PFSK-1 (cell line): ENCODE data around the gene KIRREL3.

Source experiments
- FOXP2 ChIP-seq: optimal IDR thresholded peaks from 2 replicates; pipeline ENCODE3; 2011; ENCODE audit warnings: borderline replicate concordance, control low read depth, inconsistent platforms; ENCODE audit not compliant: insufficient read depth; ENCODE audit errors: extremely low read length, extremely low read depth
- POLR2AphosphoS5 ChIP-seq: IDR thresholded peaks from 2 replicates; pipeline ENCODE4 v1.6.1; 2012; ENCODE audit warnings: low read depth, mild to moderate bottlenecking, control low read depth, low read length, moderate library complexity
- REST ChIP-seq, 2 experiments: IDR thresholded peaks; 2 replicates each; pipeline versions ENCODE4 v1.6.1 to v1.8.0; 2011 to 2012; ENCODE audit warnings: low read depth in 2 of 2, low read length in 2 of 2, control low read depth in 1 of 2, inconsistent platforms in 1 of 2, mild to moderate bottlenecking in 1 of 2, moderate library complexity in 1 of 2; ENCODE audit not compliant: insufficient read depth in 1 of 2
- SIN3A ChIP-seq: IDR thresholded peaks from 2 replicates; pipeline ENCODE4 v1.6.1; 2012; ENCODE audit warnings: mild to moderate bottlenecking, low read length, moderate library complexity, borderline replicate concordance; ENCODE audit not compliant: insufficient read depth
- TAF1 ChIP-seq: IDR thresholded peaks from 2 replicates; pipeline ENCODE4 v1.6.1; 2012; ENCODE audit warnings: low read length, control low read depth, borderline replicate concordance; ENCODE audit not compliant: insufficient read depth

Gene KIRREL3

DNA sequence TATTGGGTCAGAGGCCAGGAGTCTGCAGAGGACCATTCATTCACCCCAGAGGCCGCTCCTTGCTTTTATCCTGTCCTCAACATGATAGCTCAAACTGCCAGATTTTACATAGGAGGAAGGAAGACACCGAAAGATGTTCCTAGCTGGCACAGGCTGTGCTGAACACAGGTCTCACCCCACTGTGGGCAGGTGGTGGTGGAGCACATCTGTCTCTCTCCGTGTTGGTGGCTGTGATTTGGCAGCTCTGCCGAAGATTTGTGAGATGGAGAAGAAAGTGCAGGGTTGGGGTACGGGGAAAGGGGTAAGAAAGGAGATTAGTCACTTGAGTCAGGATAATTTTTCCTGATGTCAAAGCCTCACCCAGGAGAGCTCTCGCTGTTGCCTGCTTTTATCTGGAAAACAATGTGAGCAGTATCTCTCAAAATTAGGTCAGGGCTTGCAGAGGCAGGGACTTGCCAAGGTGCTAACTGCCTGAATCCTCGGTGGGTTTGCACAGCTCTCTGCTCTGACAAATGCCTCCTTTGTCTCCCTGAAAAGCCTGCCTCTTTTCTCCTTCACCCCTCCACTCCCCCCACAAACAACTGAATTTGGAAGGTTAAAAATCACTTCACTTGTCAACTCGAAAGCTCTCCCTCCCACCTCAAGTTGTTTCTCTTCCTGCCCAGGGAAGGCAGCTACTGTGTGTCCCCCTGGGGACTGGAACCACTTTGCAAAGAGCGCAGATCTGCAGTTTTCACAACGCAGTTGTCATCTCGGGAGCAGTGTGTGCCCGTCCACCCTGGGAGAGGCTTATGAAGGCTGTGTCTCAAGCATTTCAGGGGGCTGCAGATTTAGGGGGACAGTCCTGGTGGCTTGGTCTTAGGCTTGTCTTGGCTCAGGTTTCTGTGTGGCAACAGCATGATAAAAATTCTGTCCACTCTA is 345.4 kb downstream of the KIRREL3 start:
- TF ChIP-seq FOXP2 (no peak), SIN3A (no peak), POLR2AphosphoS5 (no peak), TAF1 (no peak), REST (IDR thresholded peaks at IDR 0.05; ENCODE audit: insufficient read depth in 1 of 2, low read depth in 2 of 2, low read length in 2 of 2) (no peak)

DNA sequence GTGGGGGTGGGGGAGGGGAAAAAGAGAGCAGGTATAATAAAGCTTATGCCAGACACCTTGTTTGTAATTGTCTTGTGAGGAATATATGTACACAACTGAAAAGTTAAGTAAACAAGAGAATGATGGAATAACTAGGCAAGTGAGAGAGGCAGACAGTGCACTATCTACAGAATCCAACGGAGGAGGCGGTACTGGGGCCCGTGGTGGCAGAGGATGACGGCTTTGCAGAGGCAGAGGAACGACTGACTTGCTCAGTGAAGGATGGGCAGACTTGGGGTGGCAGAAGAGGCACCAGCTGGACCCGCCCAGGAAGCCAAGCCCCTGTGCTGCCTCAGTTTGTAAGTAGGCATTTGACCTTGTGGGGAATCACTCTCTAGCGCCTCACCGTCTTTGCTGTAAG is 347.5 kb downstream of the KIRREL3 start:
- no peak for TF ChIP-seq REST (IDR thresholded peaks at IDR 0.05; ENCODE audit: insufficient read depth in 1 of 2, low read depth in 2 of 2, low read length in 2 of 2)
- TF ChIP-seq SIN3A = no peak
- no peak for TF ChIP-seq POLR2AphosphoS5
- no peak for TF ChIP-seq FOXP2
- no peak for TF ChIP-seq TAF1

DNA sequence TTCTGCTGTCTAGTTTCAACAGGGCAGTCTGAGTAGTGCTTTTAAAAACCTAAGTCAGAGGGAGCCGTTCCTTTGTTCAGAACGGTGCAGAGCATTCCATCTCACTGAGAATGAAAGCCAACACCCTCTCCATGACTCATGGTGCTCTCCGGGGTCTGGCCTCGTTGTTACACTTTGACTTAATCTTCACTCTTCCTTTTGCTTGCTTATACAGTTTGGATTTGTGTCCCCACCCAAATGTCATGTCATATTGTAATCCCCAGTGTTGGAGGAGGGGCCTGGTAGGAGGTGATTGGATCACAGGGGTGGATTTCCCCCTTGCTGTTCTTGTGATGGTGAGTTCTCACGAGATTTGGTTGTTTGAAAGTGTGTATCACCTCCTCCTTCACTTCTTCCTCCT is 352.8 kb downstream of the KIRREL3 start:
- TF ChIP-seq REST (IDR thresholded peaks at IDR 0.05; ENCODE audit: insufficient read depth in 1 of 2, low read depth in 2 of 2, low read length in 2 of 2) (no peak), SIN3A (no peak), POLR2AphosphoS5 (no peak), FOXP2 (no peak), TAF1 (no peak)

DNA sequence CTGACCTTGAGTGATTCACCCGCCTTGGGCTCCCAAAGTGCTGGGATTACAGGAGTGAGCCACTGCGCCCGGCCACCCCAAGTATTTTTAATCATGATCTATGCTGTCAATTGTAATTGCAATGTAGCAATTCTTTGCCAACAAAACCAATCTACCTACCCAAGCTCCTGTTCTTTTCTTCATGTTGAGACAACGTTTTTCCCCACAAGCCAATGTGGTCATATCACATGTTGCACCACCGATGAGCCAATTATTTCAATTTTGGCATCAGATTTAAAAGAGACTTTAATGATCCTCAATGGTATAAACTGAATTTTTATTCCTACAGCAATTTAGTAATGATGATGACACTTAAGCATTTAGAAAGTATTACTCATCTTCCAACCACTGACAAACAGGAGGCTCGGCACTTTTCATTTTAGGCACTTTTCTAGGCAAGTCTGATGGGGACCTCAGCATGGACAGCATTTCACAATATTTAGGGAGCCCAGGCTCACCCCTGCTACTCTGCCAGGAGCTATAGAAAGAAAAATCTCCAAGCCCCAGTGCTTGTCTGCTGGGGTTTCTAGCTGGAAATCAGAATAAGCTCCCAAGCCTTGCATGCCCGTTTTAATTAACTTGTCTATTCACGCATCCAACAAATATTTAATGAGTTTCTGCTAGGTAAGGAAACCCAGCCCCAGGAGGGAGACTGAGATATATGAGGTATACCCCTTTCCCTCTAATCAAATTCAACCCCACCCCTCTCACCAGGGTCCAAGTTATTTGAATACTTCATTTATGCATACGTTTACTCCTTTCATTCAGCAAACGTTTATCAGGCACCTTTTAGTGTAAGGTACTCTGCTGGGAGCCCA is 353.6 kb downstream of the KIRREL3 start:
- no peak for TF ChIP-seq POLR2AphosphoS5
- no peak for TF ChIP-seq REST (IDR thresholded peaks at IDR 0.05; ENCODE audit: insufficient read depth in 1 of 2, low read depth in 2 of 2, low read length in 2 of 2)
- TF ChIP-seq TAF1 = no peak
- TF ChIP-seq FOXP2 = no peak
